ENCODE data around the gene GARIN5A.
"Not testable (repeated sequence)": the region's sequence is repeated elsewhere in the genome, so short reads cannot be mapped to it uniquely, and the experiment has no call there.

Gene GARIN5A

DNA sequence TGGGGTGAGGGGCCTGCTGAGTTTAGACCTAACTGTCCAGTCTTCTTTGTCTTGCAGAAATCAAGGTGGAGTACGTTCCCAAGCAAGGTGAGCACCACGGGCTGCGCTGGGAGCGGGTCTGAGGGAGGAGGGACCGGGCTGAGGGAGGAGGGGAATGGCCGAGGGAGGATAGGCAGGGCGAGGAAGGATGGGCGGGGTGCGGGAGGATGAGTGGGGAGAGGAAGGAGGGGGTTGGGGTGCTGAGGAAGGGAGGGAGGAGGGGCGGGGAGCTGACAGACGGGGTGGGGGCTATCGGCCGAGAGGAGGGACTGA, 25.5 kb downstream of the GARIN5A start:
- TF ChIP-seq, protein P1, sequence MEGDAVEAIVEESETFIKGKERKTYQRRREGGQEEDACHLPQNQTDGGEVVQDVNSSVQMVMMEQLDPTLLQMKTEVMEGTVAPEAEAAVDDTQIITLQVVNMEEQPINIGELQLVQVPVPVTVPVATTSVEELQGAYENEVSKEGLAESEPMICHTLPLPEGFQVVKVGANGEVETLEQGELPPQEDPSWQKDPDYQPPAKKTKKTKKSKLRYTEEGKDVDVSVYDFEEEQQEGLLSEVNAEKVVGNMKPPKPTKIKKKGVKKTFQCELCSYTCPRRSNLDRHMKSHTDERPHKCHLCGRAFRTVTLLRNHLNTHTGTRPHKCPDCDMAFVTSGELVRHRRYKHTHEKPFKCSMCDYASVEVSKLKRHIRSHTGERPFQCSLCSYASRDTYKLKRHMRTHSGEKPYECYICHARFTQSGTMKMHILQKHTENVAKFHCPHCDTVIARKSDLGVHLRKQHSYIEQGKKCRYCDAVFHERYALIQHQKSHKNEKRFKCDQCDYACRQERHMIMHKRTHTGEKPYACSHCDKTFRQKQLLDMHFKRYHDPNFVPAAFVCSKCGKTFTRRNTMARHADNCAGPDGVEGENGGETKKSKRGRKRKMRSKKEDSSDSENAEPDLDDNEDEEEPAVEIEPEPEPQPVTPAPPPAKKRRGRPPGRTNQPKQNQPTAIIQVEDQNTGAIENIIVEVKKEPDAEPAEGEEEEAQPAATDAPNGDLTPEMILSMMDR (IDR thresholded peaks at IDR 0.05; ENCODE audit: extremely low read depth, missing control alignments): no peak
- no peak for DNase-seq (ENCODE audit: low spot score)

DNA sequence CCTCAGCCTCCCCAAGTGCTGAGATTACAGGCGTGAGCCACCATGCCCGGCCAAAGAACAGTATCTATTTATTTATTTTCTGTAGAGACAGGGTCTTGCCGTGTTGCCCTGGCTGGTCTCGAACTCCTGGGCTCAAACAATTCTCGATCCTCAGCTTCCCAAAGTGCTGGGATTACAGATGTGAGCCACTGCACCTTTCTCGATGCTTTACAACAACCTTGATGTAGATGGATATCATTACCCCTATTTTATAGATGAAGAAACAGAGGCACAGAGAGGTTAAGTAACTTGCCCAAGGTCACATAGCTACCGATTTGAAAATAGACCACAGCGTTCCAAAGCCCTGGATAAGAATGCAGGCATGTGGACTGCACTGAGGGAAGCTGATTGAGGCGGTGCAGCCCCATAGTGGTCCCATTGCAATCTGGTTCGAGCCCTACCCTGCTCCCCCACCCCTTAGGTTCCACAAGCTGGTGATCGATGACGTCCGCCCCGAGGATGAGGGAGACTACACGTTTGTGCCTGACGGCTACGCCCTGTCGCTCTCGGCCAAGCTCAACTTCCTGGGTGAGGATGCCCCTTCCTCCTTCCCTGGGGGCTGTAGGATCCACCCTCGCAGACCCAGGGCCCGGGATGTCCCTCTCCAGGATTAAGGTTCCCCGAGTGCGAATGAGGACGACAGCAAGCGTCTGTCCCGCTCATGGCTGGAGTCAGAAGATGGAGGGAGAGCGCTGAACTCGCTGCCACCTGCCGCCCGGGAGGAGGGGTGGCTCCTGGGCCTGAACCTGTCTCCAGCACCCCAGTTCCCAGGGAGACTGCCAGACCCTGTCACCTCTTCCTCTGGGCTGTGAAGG, 26.1 kb downstream of the GARIN5A start:
- TF ChIP-seq, protein P1 (IDR thresholded peaks at IDR 0.05; ENCODE audit: extremely low read depth, missing control alignments): no peak
- no peak for DNase-seq (ENCODE audit: low spot score)

DNA sequence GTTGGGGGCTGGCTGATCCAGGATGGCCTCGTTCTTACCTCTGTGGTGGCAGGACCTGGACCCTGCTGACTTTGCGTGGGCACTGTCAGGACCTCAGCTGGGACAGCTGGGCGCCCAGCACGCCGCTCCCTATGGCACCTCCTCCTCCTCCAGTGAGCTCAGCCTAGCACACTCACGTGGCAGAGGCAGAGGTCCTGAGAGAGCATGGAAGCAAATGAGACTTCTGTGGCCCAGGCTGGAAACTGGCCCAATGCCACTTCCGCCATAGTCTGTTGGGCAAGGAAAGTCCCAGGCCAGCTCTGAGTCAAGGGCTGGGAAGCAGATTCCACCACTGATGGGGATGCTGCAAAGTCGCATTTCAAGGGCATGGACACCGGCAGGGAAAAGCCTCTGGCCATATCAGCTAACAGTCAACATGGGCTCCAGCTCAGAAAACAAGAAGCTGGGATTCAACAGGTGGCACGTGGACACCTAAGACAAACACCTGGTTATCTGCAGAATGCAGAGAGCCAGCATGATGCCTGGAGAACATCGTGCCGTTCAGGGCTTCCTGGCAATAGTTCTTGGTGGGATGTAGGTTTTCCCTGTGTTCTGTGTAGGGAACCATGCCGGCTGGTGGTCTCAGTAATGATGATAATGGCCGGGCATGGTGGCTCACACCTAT, 27.3 kb downstream of the GARIN5A start:
- DNase-seq (ENCODE audit: low spot score): no peak
- TF ChIP-seq, protein P1 (IDR thresholded peaks at IDR 0.05; ENCODE audit: extremely low read depth, missing control alignments): no peak

DNA sequence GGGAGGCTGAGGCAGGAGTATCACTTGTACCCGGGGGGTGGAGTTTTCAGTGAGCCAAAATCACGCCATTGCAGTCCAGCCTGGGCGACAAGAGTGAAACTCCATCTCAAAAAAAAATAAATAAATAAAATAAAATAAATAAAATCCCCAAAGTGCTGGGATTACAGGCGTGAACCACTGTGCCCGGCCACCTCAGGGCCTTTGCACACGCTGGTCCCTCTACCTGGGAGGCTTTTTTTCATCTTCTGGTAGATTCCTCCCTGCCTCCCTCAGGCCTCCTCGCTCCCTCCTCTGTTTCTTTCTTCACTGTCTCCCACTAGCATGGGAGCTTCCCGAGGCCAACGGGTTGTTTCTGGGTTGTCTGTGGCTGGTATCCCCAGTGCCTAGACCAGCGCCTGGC, 28.9 kb downstream of the GARIN5A start:
- TF ChIP-seq, protein P1 (IDR thresholded peaks at IDR 0.05; ENCODE audit: extremely low read depth, missing control alignments): no peak
- no peak for DNase-seq (ENCODE audit: low spot score)

DNA sequence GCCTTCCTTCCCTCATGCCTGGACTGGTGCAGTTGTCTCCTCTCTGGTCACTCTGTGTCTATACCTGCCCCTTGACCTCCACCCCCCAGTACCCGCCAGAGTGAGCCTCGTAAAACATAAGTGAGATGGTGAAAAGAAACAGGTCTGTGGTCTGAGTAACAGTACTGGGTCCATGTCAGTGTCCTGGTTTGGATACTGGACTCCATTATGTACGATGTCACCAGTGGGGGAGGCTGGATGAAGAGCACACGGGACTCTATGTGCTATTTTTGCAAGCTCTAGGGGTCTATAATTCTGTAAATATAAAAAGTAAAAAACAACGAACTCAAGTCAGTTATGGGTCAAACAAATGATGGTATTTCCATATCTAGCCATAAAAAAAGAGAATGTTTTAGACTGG, 29.6 kb downstream of the GARIN5A start:
- TF ChIP-seq, protein P1 (IDR thresholded peaks at IDR 0.05; ENCODE audit: extremely low read depth, missing control alignments): no peak
- DNase-seq (ENCODE audit: low spot score): no peak

DNA sequence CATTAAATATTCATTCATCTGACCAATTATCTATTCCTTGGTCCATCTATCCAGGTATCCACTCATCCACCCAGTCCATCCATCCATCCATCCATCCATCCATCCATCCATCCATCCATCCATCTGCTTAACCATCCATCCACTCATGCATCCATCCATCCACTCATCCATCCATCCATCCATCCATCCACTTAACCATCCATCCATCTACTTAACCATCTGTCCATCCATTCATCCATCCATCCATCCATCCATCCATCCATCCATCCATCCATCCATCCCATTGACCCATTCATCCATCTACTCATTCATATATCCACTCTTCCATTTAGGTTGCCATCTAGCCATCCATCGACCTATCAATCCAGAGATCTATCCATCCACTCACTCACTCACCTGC, 32.6 kb downstream of the GARIN5A start:
- TF ChIP-seq, protein P1 (IDR thresholded peaks at IDR 0.05; ENCODE audit: extremely low read depth, missing control alignments): no peak
- DNase-seq (ENCODE audit: low spot score): no peak

DNA sequence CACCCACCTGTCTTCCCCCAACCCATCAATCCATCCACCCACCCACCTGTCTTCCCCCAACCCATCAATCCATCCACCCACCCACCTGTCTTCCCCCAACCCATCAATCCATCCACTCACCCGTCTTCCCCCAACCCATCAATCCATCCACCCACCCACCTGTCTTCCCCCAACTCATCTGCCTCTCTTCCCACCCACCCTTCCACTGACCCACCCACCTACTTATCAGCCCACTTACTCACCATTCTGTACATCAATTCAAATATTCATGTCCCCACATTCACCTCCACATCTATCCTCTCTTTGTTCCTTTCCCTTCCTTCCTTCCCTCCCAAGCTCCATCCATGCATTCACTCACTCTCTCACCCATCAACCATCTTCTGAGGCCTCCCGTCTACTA, 37.5 kb downstream of the GARIN5A start:
- not testable (repeated sequence) for DNase-seq (ENCODE audit: low spot score)

Data from GM20000 (cell line).